ENCODE data around the gene ALDH9A1. TPM values are rescaled to one million over a fixed set of nuclear protein-coding genes. Genes with fewer than 3 reads are reported as not detected.

The ALDH9A1 gene
- total RNA-seq, 4 donors from 2014 or later, result 55.3 to 109 (median 74.5) TPM

- 15 to 97% methylated on average over 1 of the region's 1 CpG for WGBS, 2 donors
- TF ChIP-seq EP300 (IDR thresholded peaks at IDR 0.05) (no peak), POLR2A (IDR thresholded peaks at IDR 0.05) (no peak), CTCF (IDR thresholded peaks at IDR 0.05) (no peak)
- no peaks in the 10 kb centered on the region for H3K4me1 ChIP-seq
Measured at GRCh38 chr1:165679282-165680036, 18.9 kb downstream of the ALDH9A1 start.

DNA sequence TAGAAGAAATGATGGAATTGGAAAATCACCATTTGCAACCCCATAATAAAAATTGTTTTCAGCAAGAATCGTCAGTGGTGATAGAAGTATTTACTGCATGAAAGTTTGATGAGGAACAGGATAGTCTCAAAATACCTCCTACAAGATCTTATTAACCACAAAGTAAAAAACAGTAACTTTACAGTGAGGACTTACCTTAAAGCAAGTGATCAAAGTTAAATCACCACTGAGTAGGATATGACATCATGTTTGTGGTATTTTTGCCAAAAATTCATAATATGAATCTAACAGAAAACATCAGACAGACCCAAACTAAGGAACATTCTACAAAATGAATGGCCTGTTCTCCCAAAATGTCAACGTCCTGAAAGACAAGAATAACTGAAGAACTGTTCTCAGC, 19.9 kb downstream of the ALDH9A1 start:
- Histone ChIP-seq H3K9me3 (no peaks in the 10 kb centered on the region), H3K4me3 (no peak overlapping the region), H3K27me3 (no peaks in the 10 kb centered on the region), H3K4me1 (no peaks in the 10 kb centered on the region), H3K27ac (no peak overlapping the region), H3K36me3 (peaks cover 4 to 89% (median 4%) of the 10 kb centered on the region in 3 donors)
- no peak for DNase-seq (ENCODE audit: low spot score in 2 of 2)
- WGBS, 2 donors, result 0 to 24% methylated on average over 2 of the region's 2 CpGs
- no peak for TF ChIP-seq EP300 (IDR thresholded peaks at IDR 0.05)
- TF ChIP-seq POLR2A (IDR thresholded peaks at IDR 0.05), result no peak
- TF ChIP-seq CTCF (IDR thresholded peaks at IDR 0.05), result no peak

More at GRCh38 chr1:165679282-165680036, 18.9 kb downstream of the ALDH9A1 start:
- H3K27ac ChIP-seq, result no peak overlapping the region
- H3K27me3 ChIP-seq, result no peaks in the 10 kb centered on the region
- no peak for DNase-seq (ENCODE audit: low spot score in 2 of 2)
- H3K9me3 ChIP-seq, result no peaks in the 10 kb centered on the region
- no peak overlapping the region for H3K4me3 ChIP-seq
- peaks cover 4 to 89% (median 4%) of the 10 kb centered on the region in 3 donors for H3K36me3 ChIP-seq

GRCh38 chr1:165675794-165676193, 22.6 kb downstream of the ALDH9A1 start:
- Histone ChIP-seq H3K4me3 (no peak overlapping the region), H3K27ac (no peak overlapping the region), H3K9me3 (no peaks in the 10 kb centered on the region), H3K27me3 (no peaks in the 10 kb centered on the region), H3K36me3 (peaks cover 4 to 82% (median 4%) of the 10 kb centered on the region in 3 donors), H3K4me1 (no peaks in the 10 kb centered on the region)
- no peak for DNase-seq (ENCODE audit: low spot score in 2 of 2)
- 90 to 98% methylated on average over 1 of the region's 1 CpG for WGBS, 2 donors
- no peak for TF ChIP-seq POLR2A (IDR thresholded peaks at IDR 0.05)

- no peak for DNase-seq (ENCODE audit: low spot score in 2 of 2)
- Histone ChIP-seq H3K4me3 (no peak overlapping the region), H3K9me3 (no peaks in the 10 kb centered on the region), H3K27ac (no peak overlapping the region), H3K36me3 (peaks cover 0 to 76% (median 4%) of the 10 kb centered on the region in 3 donors), H3K27me3 (no peaks in the 10 kb centered on the region), H3K4me1 (no peaks in the 10 kb centered on the region)
- 86 to 93% methylated on average over 8 of the region's 8 CpGs for WGBS, 2 donors
- TF ChIP-seq CTCF (IDR thresholded peaks at IDR 0.05), result no peak
Measured at GRCh38 chr1:165674599-165674998, 23.8 kb downstream of the ALDH9A1 start.

DNA sequence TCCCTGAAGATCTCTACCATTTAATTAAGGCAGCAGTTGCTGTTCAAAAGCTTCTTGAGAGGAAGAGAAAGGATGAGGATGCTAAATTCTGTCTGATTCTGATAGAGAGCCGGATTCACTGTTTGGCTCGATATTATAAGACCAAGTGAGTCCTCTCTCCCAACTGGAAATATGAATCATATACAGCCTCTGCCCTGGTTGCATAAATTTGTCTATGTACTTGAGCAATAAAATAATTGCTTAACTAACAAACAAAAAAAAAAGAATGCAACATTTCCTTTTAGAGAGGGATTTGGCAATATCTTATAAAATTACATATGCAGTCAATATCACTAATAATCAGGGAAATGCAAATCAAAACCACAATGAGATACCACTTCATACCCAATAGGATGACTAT, 26.8 kb downstream of the ALDH9A1 start:
- no peak overlapping the region for H3K4me3 ChIP-seq
- H3K9me3 ChIP-seq, result no peaks in the 10 kb centered on the region
- H3K4me1 ChIP-seq, result no peaks in the 10 kb centered on the region
- WGBS, 2 donors, result 84 to 88% methylated on average over 2 of the region's 2 CpGs
- TF ChIP-seq EP300 (IDR thresholded peaks at IDR 0.05) (no peak), CTCF (IDR thresholded peaks at IDR 0.05) (no peak), POLR2A (IDR thresholded peaks at IDR 0.05) (no peak)
- H3K27ac ChIP-seq, result no peak overlapping the region
- DNase-seq (ENCODE audit: low spot score in 2 of 2), result no peak
- no peaks in the 10 kb centered on the region for H3K27me3 ChIP-seq
- peaks cover 5 to 75% (median 17%) of the 10 kb centered on the region in 3 donors for H3K36me3 ChIP-seq

All from tibial nerve (tissue), 4 donors.